ENCODE measurements around the gene ITGAD. TPM values are rescaled to one million over a fixed set of nuclear protein-coding genes. Genes with fewer than 3 reads are reported as not detected.

Gene ITGAD
- total and polyA plus RNA-seq, 2 donors (not counting 1 experiment from before 2014, with no cell fraction given): 0.19 TPM; not detected in 1

DNA sequence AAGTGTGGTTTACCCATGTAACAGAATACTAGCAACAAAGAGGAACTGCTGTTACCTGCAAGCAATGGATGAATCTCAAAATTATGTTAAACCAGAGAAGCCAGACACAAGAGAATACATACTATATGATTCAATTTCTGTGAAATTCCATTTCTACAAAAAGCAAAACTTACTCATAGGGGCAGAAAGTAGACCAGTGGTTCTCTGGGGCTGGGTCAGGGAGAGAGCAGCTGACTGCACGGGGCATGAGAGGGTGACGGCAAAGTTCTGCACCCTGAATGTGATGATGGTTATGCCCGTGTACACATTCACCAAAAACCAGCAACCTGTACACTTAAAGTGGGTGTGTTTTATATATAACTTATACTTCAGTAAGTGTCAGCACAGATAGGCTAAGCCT lies 46.4 kb downstream of the ITGAD start:
- intact Hi-C loops (cut with micrococcal nuclease): no loop called here
- CTCF ChIA-PET: no interaction called here

DNA sequence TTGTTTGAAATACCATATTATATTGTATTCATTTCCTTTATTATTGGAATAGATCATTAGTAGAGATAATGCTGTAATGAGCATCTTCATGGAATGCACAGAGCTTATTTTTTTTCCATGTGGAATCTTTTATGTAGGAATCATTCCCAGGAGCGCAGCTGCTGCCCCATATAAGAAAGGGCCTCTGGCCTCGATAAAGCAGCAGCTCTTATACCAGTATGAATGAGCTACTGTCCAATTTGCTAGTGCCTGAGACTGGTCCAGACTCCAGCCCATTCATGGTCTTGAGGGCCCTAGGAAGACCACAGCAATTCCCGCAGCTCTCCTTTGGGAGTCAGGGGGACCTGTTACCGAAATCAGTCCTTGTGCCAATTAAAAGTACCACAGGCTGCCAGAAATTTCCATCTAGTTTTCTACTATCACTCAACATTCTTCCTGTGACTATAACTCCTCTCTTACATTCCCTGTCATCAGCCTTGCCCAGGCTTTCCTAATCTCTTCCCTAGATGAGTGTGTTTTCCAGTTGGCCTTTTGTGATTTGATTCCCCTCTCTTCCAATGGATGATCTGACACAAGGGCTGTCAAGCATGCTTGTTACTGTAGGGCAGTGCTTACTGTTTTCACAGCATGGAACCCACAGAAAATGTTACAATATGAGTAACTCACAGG lies 47.5 kb downstream of the ITGAD start:
- H3K9me3 ChIP-seq (ENCODE audit: control extremely low read depth in 1 of 3, control insufficient read depth in 2 of 3, insufficient read depth in 1 of 3, low read length in 2 of 3): no peaks in the 10 kb centered on the region
- no peaks in the 10 kb centered on the region for H3K36me3 ChIP-seq (replicated peaks in 1 of 2; ENCODE audit: control extremely low read depth in 1 of 2, control insufficient read depth in 1 of 2, extremely low read depth in 1 of 2, insufficient read depth in 2 of 2, low read length in 1 of 2)
- CTCF ChIA-PET: interaction anchor here (0.6 to 1.3 kb wide), 2 partner anchors 282 to 456 kb away, joined by 3 to 4 read pairs; partner anchors contain the start of gene HSD3B7
- 98% methylated on average over 4 of the region's 4 CpGs for WGBS (ENCODE audit: insufficient coverage)
- no peaks in the 10 kb centered on the region for H3K79me2 ChIP-seq (ENCODE audit: control insufficient read depth, insufficient read depth, low read length)
- H3K4me1 Mint-ChIP-seq: peaks cover 19% of the 10 kb centered on the region
- H3K9me3 Mint-ChIP-seq (ENCODE audit: insufficient read depth): no peaks in the 10 kb centered on the region
- no peak overlapping the region for H3K4me3 Mint-ChIP-seq
- POLR2A ChIA-PET: interaction anchor here (0.5 kb wide), 1 partner anchor 710 kb away, joined by 5 read pairs; no protein-coding TSS in a partner anchor
- DNase-seq (no peak), ATAC-seq (ENCODE audit: low read depth) (no peak)
- no peak overlapping the region for H2AFZ ChIP-seq (ENCODE audit: insufficient read depth, low read depth, low read length, poor library complexity, severe bottlenecking)
- no peak for TF ChIP-seq EZH2 (IDR thresholded peaks at IDR 0.05; ENCODE audit: borderline replicate concordance, insufficient read depth, low read depth, low read length, poor library complexity, severe bottlenecking)
- TF ChIP-seq, protein P1, sequence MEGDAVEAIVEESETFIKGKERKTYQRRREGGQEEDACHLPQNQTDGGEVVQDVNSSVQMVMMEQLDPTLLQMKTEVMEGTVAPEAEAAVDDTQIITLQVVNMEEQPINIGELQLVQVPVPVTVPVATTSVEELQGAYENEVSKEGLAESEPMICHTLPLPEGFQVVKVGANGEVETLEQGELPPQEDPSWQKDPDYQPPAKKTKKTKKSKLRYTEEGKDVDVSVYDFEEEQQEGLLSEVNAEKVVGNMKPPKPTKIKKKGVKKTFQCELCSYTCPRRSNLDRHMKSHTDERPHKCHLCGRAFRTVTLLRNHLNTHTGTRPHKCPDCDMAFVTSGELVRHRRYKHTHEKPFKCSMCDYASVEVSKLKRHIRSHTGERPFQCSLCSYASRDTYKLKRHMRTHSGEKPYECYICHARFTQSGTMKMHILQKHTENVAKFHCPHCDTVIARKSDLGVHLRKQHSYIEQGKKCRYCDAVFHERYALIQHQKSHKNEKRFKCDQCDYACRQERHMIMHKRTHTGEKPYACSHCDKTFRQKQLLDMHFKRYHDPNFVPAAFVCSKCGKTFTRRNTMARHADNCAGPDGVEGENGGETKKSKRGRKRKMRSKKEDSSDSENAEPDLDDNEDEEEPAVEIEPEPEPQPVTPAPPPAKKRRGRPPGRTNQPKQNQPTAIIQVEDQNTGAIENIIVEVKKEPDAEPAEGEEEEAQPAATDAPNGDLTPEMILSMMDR (IDR thresholded peaks at IDR 0.05): no peak
- H4K20me1 ChIP-seq (ENCODE audit: control insufficient read depth, insufficient read depth, low read length, poor library complexity, severe bottlenecking): no peaks in the 10 kb centered on the region
- H3K9ac ChIP-seq (ENCODE audit: low read length): no peak overlapping the region
- H3K27ac Mint-ChIP-seq: no peak overlapping the region
- intact Hi-C loops (cut with micrococcal nuclease): loop anchor here (5.0 kb wide), 1 partner anchor 238 kb away; the partner anchor contains the start of gene PYCARD
- no peak overlapping the region for H3K4me2 ChIP-seq (replicated peaks; ENCODE audit: low read depth, low read length, poor library complexity, severe bottlenecking)
- H3K27ac ChIP-seq (ENCODE audit: low read length in 2 of 2): no peak overlapping the region
- peaks cover 11 to 12% of the 10 kb centered on the region in 2 donors for H3K4me1 ChIP-seq (ENCODE audit: control insufficient read depth in 2 of 2, insufficient read depth in 2 of 2, low read length in 2 of 2)
- H3K27me3 ChIP-seq (replicated peaks in 1 of 4; ENCODE audit: control extremely low read depth in 1 of 4, control insufficient read depth in 3 of 4, insufficient read depth in 4 of 4, low read length in 3 of 4): peaks cover 0 to 6% (median 2%) of the 10 kb centered on the region in 4 experiments
- no peak overlapping the region for H3K4me3 ChIP-seq (ENCODE audit: control extremely low read depth in 1 of 5, extremely low read depth in 1 of 5, insufficient read depth in 1 of 5, low read depth in 2 of 5, low read length in 4 of 5)
- H3K27me3 Mint-ChIP-seq: peaks cover 3% of the 10 kb centered on the region

More for the DNA sequence above, 46.4 kb downstream of the ITGAD start:
- H3K27ac Mint-ChIP-seq: no peak overlapping the region
- WGBS (ENCODE audit: insufficient coverage): no CpG with 5 or more reads among the region's 3 CpGs
- H3K4me1 Mint-ChIP-seq: peaks cover 19% of the 10 kb centered on the region
- TF ChIP-seq, protein P1 (IDR thresholded peaks at IDR 0.05): no peak
- no peak for TF ChIP-seq EZH2 (IDR thresholded peaks at IDR 0.05; ENCODE audit: borderline replicate concordance, insufficient read depth, low read depth, low read length, poor library complexity, severe bottlenecking)
- no peaks in the 10 kb centered on the region for H3K9me3 Mint-ChIP-seq (ENCODE audit: insufficient read depth)
- Histone ChIP-seq H3K27me3 (replicated peaks in 1 of 4; ENCODE audit: control extremely low read depth in 1 of 4, control insufficient read depth in 3 of 4, insufficient read depth in 4 of 4, low read length in 3 of 4) (peaks cover 0 to 6% (median 2%) of the 10 kb centered on the region in 4 experiments), H3K4me1 (ENCODE audit: control insufficient read depth in 2 of 2, insufficient read depth in 2 of 2, low read length in 2 of 2) (peaks cover 11 to 12% of the 10 kb centered on the region in 2 donors), H3K9ac (ENCODE audit: low read length) (no peak overlapping the region), H3K4me2 (replicated peaks; ENCODE audit: low read depth, low read length, poor library complexity, severe bottlenecking) (peak overlapping the region; percentile 32), H3K79me2 (ENCODE audit: control insufficient read depth, insufficient read depth, low read length) (no peaks in the 10 kb centered on the region), H3K27ac (ENCODE audit: low read length in 2 of 2) (no peak overlapping the region), H3K9me3 (ENCODE audit: control extremely low read depth in 1 of 3, control insufficient read depth in 2 of 3, insufficient read depth in 1 of 3, low read length in 2 of 3) (no peaks in the 10 kb centered on the region), H2AFZ (ENCODE audit: insufficient read depth, low read depth, low read length, poor library complexity, severe bottlenecking) (no peak overlapping the region), H3K4me3 (ENCODE audit: control extremely low read depth in 1 of 5, extremely low read depth in 1 of 5, insufficient read depth in 1 of 5, low read depth in 2 of 5, low read length in 4 of 5) (no peak overlapping the region), H4K20me1 (ENCODE audit: control insufficient read depth, insufficient read depth, low read length, poor library complexity, severe bottlenecking) (no peaks in the 10 kb centered on the region), H3K36me3 (replicated peaks in 1 of 2; ENCODE audit: control extremely low read depth in 1 of 2, control insufficient read depth in 1 of 2, extremely low read depth in 1 of 2, insufficient read depth in 2 of 2, low read length in 1 of 2) (no peaks in the 10 kb centered on the region)
- ATAC-seq (ENCODE audit: low read depth) (no peak), DNase-seq (no peak)
- POLR2A ChIA-PET: interaction anchor here (0.6 kb wide), 1 partner anchor 382 kb away, joined by 3 read pairs; no protein-coding TSS in a partner anchor
- H3K27me3 Mint-ChIP-seq: peaks cover 3% of the 10 kb centered on the region
- no peak overlapping the region for H3K4me3 Mint-ChIP-seq
